Progenitor cell of endocrine pancreas (in vitro differentiated cells): ENCODE measurements around the gene TMEM69. TPM values are rescaled to one million over a fixed set of nuclear protein-coding genes. Genes with fewer than 3 reads are reported as not detected.
A peak's percentile ranks its signal among the peaks of the same experiment; 100 is the strongest.

Source experiments
- DNase-seq: peaks from one replicate; pipeline ENCODE4 v3.0.0; 2021; ENCODE audit warnings: low spot score; ENCODE audit not compliant: unreplicated experiment
- H3K27ac Mint-ChIP-seq: 2 replicates; pipeline ENCODE4 v1.8.0; 2021; ENCODE audit warnings: mild to moderate bottlenecking, moderate library complexity, mixed read lengths
- H3K27me3 Mint-ChIP-seq: 2 replicates; pipeline ENCODE4 v1.8.0; 2021; ENCODE audit warnings: mixed read lengths
- H3K36me3 Mint-ChIP-seq: 2 replicates; pipeline ENCODE4 v1.8.0; 2022; ENCODE audit warnings: mixed read lengths; ENCODE audit not compliant: insufficient read depth
- H3K4me1 Mint-ChIP-seq: 2 replicates; pipeline ENCODE4 v1.8.0; 2021; ENCODE audit warnings: low read depth, mixed read lengths
- H3K4me3 Mint-ChIP-seq: 2 replicates; pipeline ENCODE4 v1.8.0; 2021; ENCODE audit warnings: low read depth, mild to moderate bottlenecking, moderate library complexity, mixed read lengths
- H3K9me3 Mint-ChIP-seq: 2 replicates; pipeline ENCODE4 v1.8.0; 2021; ENCODE audit warnings: low read depth, mixed read lengths
- CTCF ChIP-seq: fragments of 200-600 bp; sonication (generic); IDR thresholded peaks from one replicate; pipeline ENCODE4 v1.5.0; 2021; ENCODE audit warnings: antibody characterized with exemption, mild to moderate bottlenecking; ENCODE audit not compliant: unreplicated experiment
- total RNA-seq: library from RNA; stranded (reverse); gene quantifications from 2 replicates; pipeline ENCODE4 v1.2.1, GENCODE V29; 2021

Gene TMEM69
- total RNA-seq, 1 donor from 2014 or later: 28.8 TPM

GRCh38 chr1:45679123-45679522 lies 8.9 kb upstream of the TMEM69 start:
- DNase-seq: no peak
- no peaks in the 10 kb centered on the region for H3K27me3 Mint-ChIP-seq
- no peak overlapping the region for H3K4me3 Mint-ChIP-seq
- H3K4me1 Mint-ChIP-seq: peaks cover 51% of the 10 kb centered on the region
- H3K27ac Mint-ChIP-seq: no peak overlapping the region
- no peaks in the 10 kb centered on the region for H3K36me3 Mint-ChIP-seq
- no peaks in the 10 kb centered on the region for H3K9me3 Mint-ChIP-seq
- TF ChIP-seq CTCF: no peak

GRCh38 chr1:45682942-45683341 lies 5.0 kb upstream of the TMEM69 start:
- Mint-ChIP-seq H3K27ac (no peak overlapping the region), H3K27me3 (no peaks in the 10 kb centered on the region), H3K9me3 (no peaks in the 10 kb centered on the region), H3K4me3 (peak overlapping the region; percentile 37), H3K36me3 (no peaks in the 10 kb centered on the region), H3K4me1 (peaks cover 48% of the 10 kb centered on the region)
- DNase-seq: no peak
- no peak for TF ChIP-seq CTCF

- Mint-ChIP-seq H3K4me1 (peaks cover 41% of the 10 kb centered on the region), H3K9me3 (no peaks in the 10 kb centered on the region), H3K27ac (peak overlapping the region; percentile 100), H3K4me3 (peak overlapping the region; percentile 99), H3K36me3 (no peaks in the 10 kb centered on the region), H3K27me3 (no peaks in the 10 kb centered on the region)
- no peak for DNase-seq
- no peak for TF ChIP-seq CTCF
These were observed 3.6 kb upstream of the TMEM69 start for GRCh38 chr1:45684402-45684801.

GRCh38 chr1:45685308-45686014 lies 2.5 kb upstream of the TMEM69 start:
- TF ChIP-seq CTCF: no peak
- no peaks in the 10 kb centered on the region for H3K36me3 Mint-ChIP-seq
- no peaks in the 10 kb centered on the region for H3K27me3 Mint-ChIP-seq
- peaks cover 40% of the 10 kb centered on the region for H3K4me1 Mint-ChIP-seq
- no peak for DNase-seq
- H3K4me3 Mint-ChIP-seq: peak overlapping the region; percentile 99
- peak overlapping the region; percentile 100 for H3K27ac Mint-ChIP-seq
- H3K9me3 Mint-ChIP-seq: no peaks in the 10 kb centered on the region

GRCh38 chr1:45686015-45686287 lies 2.0 kb upstream of the TMEM69 start:
- peak; percentile 19 for DNase-seq
- peaks cover 35% of the 10 kb centered on the region for H3K4me1 Mint-ChIP-seq
- peak overlapping the region; percentile 99 for H3K4me3 Mint-ChIP-seq
- H3K27me3 Mint-ChIP-seq: no peaks in the 10 kb centered on the region
- peak; percentile 42 for TF ChIP-seq CTCF
- H3K9me3 Mint-ChIP-seq: no peaks in the 10 kb centered on the region
- peak overlapping the region; percentile 100 for H3K27ac Mint-ChIP-seq
- peaks cover under 1% of the 10 kb centered on the region for H3K36me3 Mint-ChIP-seq
